Memory B cell (primary cell): ENCODE results near the gene LMTK3.
A peak's percentile ranks its signal among the peaks of the same experiment; 100 is the strongest.

Source experiments
- ATAC-seq: fragments of 150-1000 bp; cut with Tn5 transposase; 2 replicates; pipeline ENCODE4 v1.10.0; 2021; ENCODE audit warnings: low read depth, mild to moderate bottlenecking, moderate library complexity
- DNase-seq, 2 donors: peaks; one replicate each; pipeline ENCODE4 v3.0.0; 2022; ENCODE audit warnings: low spot score in 2 of 2
- H3K27ac Mint-ChIP-seq: one replicate; pipeline ENCODE4 v1.8.0; 2022; ENCODE audit warnings: mild to moderate bottlenecking, moderate library complexity, mixed read lengths
- H3K27me3 Mint-ChIP-seq: one replicate; pipeline ENCODE4 v1.8.0; 2022; ENCODE audit warnings: mixed read lengths
- H3K36me3 Mint-ChIP-seq: one replicate; pipeline ENCODE4 v1.8.0; 2022; ENCODE audit warnings: mild to moderate bottlenecking, mixed read lengths
- H3K4me1 Mint-ChIP-seq: one replicate; pipeline ENCODE4 v1.8.0; 2022; ENCODE audit warnings: mixed read lengths
- H3K4me3 Mint-ChIP-seq: one replicate; pipeline ENCODE4 v1.8.0; 2022; ENCODE audit warnings: mild to moderate bottlenecking, moderate library complexity, mixed read lengths
- H3K9me3 Mint-ChIP-seq: one replicate; pipeline ENCODE4 v1.8.0; 2022; ENCODE audit warnings: mixed read lengths

LMTK3 gene

DNA sequence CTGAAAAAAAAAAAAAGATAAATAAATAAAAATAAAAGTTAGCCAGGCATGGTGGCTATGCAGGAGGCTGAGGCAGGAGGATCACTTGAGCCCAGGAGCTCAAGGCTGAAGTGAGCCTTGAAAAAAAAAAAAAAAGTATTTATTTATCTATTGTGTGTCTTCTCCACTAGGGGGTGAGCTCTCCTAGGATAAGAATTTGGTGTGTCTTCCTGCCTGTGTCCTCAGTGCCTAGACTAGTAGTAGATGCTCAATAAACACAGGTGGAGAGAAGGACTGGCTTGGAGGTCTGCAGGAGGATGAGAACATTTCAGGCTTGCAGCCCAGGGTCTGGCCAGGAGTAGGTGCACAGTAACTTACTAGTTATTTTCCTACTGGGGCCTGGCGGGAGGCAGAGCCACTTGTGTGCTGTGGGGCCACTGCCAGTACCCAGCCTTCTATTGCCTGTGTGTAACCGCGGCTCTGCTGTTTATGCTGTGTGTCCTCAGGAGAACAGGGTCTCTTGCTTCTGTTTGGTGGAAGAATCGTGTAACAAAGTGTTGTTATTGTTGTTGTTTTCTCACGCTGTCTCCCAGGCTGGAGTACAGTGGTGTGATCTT lies 5.4 kb downstream of the LMTK3 start:
- no peak for DNase-seq
- no peaks in the 10 kb centered on the region for H3K36me3 Mint-ChIP-seq
- peaks cover 21% of the 10 kb centered on the region for H3K4me1 Mint-ChIP-seq
- H3K27me3 Mint-ChIP-seq: peaks cover 13% of the 10 kb centered on the region
- no peak overlapping the region for H3K4me3 Mint-ChIP-seq
- no peak overlapping the region for H3K27ac Mint-ChIP-seq
- peak; percentile 21 for ATAC-seq
- no peaks in the 10 kb centered on the region for H3K9me3 Mint-ChIP-seq

DNA sequence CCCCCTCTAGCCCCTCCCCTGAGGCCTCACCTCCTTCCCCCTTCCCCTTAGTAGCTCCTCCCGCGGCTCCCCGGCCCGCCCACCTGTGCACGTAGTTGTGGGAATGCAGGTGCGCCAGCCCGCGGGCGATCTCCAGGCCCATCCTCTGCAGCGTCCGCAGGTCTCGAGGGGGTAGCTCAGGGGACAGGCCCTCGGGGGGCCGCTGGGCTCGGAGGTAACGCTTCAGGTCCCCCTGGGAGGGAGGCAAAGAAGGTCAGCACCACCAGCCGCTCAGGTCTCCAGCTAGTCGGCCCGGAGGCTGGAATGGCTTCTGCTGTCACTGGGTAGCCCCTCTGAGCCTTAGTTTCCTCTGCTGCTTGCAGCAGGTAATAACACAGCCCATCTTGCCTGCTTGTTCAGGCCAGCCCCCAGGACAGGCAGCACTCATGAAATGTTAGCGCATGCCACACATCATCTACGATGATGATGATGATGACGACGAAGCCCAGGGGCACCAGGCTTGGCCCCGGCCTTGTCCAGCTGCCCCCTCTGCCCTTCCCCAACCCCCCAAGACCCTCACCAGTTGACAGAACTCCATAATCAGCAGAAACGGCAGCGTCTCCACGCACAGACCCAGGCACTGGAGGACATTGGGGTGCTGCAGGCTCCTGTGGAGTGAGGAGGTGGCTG lies 9.2 kb downstream of the LMTK3 start:
- no peaks in the 10 kb centered on the region for H3K9me3 Mint-ChIP-seq
- H3K4me3 Mint-ChIP-seq: peak overlapping the region; percentile 74
- peaks cover 23% of the 10 kb centered on the region for H3K4me1 Mint-ChIP-seq
- H3K27ac Mint-ChIP-seq: no peak overlapping the region
- DNase-seq (peak in 1 of 2 donors; percentile 63), ATAC-seq (peak; percentile 76)
- H3K36me3 Mint-ChIP-seq: no peaks in the 10 kb centered on the region
- peaks cover 12% of the 10 kb centered on the region for H3K27me3 Mint-ChIP-seq

DNA sequence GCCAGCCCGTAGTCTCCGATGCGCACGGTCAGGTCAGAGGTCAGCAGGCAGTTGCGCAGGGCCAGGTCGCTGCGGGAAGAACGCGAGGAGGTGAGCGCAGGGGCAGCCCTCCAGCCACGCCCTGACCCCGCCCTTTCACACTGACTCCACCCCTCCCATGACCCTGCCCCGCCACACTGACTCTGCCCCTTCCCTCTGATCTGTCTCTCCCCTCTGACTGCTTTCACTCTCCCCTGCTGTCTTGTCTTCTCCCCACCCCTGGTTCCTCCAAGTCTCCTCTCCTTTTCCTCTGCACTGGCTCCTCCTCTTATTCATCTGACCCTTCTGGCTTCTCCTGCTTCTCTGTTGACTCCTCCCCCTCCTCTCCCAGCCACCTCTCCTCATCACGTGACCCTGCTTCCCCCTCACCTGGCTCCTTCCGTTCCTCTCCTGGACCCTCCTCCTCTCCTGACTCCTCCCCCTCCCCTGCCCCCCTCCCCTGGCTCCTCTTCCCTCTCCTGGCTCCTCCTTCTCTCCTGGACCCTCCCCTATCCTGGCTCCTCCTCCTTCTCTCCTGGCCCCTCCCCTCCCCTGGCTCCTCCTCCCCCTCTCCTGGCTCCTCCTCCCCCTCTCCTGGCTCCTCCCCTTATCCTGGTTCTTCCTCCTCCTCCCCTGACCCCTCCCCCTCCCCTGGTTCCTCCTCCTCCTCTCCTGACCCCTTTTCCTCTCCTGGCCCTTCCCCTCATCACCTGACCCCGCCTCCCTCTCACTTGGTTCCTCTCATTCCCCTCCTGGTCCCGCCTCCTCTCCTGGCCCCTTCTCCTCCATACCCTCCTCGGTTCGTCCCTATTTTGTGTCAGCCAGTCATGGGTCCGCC lies 9.9 kb downstream of the LMTK3 start:
- Mint-ChIP-seq H3K4me3 (peak overlapping the region; percentile 74), H3K36me3 (no peaks in the 10 kb centered on the region), H3K27me3 (peaks cover 17% of the 10 kb centered on the region), H3K27ac (peak overlapping the region; percentile 55), H3K4me1 (peaks cover 24% of the 10 kb centered on the region), H3K9me3 (no peaks in the 10 kb centered on the region)
- ATAC-seq: peak; percentile 30
- no peak for DNase-seq

DNA sequence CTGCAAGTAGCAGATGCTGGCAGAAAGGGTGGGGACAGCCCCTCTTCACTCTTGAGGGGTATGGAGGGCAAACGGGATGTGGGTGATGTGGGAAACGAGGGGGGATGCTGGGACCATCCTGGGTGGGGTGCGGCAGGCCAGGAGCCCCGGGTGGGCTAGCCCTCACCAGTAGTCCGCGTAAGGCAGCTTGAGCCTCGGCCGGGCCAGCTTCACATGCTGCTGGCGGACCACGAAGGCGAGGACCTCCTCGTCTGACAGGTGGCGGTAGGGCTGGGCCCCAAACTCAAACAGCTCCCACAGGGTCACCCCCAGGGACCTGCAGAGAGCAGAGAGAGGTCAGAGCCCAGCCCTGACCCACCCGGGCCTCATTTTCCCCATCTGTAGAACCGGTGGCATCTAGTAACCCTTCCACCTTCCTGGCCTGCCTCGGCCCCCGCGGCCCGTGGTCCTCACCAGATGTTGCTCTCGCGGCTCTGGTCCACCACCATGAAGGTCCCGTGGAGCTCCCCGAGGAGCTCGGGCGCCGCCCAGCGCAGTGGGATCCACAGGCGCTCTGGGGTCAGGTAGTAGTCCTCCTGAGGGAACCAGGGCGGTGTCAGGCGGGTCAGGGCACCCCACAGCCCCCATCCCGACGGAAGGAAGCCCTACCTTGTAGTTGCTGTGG lies 10.7 kb downstream of the LMTK3 start:
- DNase-seq (no peak), ATAC-seq (no peak)
- H3K9me3 Mint-ChIP-seq: no peaks in the 10 kb centered on the region
- peak overlapping the region; percentile 74 for H3K4me3 Mint-ChIP-seq
- H3K27me3 Mint-ChIP-seq: peaks cover 17% of the 10 kb centered on the region
- no peaks in the 10 kb centered on the region for H3K36me3 Mint-ChIP-seq
- peaks cover 24% of the 10 kb centered on the region for H3K4me1 Mint-ChIP-seq
- no peak overlapping the region for H3K27ac Mint-ChIP-seq

DNA sequence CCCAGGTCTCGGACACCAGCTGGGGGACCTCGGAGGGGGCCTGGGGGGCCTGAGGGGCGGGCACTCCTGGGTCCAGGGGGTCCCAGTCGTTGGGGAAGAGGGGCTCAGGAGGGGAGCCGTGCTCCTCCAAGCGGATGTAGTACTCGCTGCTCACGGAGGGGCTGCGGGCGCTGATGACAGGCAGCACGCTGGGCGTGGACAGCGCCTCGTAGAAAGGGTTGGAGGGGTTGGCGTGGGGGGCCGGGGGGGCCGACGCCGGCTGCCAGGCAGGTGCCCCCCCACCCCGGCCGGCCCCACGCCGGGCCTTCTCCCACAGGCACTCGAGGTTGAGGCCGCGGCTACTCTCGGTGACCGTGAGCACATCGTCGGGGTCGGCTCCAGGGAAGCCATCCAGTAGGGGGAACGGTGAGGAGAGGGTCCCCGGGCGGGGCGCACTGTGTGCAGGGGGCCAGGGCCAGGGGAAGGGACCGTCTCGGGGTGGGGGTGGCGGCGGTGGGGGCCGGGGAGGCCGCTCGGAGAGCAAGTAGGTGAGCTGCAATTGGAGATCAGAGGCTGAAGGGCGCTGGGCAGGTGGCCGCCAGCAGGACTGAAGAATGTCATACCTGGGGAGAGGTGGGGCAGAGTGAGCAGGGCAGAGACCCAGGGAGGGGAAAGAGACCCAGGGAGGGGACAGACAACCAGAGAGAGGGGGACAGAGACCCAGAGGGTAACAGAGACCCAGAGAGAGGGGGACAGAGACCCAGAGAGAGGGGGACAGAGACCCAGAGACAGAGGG lies 12.1 kb downstream of the LMTK3 start:
- H3K27me3 Mint-ChIP-seq: peaks cover 29% of the 10 kb centered on the region
- H3K27ac Mint-ChIP-seq: no peak overlapping the region
- no peak for ATAC-seq
- no peaks in the 10 kb centered on the region for H3K9me3 Mint-ChIP-seq
- no peak for DNase-seq
- no peak overlapping the region for H3K4me3 Mint-ChIP-seq
- no peaks in the 10 kb centered on the region for H3K36me3 Mint-ChIP-seq
- H3K4me1 Mint-ChIP-seq: peaks cover 24% of the 10 kb centered on the region

DNA sequence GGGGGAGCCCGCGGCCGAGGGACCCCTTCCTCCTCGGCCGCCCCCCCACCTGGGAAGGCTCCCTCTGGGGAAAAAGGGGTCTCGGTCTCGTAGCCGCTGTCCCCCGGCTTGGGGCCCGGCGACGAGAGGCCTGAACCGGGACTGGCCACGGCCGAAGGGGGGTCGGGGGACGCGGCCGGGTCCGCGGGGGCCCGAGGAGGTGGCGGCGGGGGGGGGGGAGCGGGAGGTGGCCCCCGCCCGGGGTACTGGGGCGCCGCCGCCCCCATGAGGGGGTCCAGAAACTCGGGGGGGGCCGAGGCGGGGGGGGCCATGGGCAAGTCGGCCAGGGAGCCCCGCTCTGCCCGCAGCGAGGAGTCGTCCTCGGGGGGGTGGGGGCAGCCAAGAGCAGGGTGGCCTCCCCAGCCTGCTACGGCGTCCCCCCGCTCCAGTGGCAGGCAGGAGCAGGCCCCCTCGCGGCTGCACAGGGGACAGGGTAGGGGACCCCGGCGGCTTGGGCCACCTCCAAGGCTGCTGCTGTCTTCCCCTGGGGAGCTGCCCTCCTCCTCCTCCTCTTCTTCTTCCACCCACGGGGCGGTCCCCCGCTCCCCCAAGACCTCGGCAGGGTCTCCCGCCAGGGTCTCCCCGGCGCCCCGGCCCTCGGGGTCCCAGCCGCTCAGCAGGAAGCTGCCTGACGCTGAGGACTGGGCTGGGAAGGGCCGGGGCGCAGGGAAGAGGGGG lies 12.9 kb downstream of the LMTK3 start:
- peaks cover 34% of the 10 kb centered on the region for H3K27me3 Mint-ChIP-seq
- H3K4me3 Mint-ChIP-seq: no peak overlapping the region
- no peak for ATAC-seq

DNA sequence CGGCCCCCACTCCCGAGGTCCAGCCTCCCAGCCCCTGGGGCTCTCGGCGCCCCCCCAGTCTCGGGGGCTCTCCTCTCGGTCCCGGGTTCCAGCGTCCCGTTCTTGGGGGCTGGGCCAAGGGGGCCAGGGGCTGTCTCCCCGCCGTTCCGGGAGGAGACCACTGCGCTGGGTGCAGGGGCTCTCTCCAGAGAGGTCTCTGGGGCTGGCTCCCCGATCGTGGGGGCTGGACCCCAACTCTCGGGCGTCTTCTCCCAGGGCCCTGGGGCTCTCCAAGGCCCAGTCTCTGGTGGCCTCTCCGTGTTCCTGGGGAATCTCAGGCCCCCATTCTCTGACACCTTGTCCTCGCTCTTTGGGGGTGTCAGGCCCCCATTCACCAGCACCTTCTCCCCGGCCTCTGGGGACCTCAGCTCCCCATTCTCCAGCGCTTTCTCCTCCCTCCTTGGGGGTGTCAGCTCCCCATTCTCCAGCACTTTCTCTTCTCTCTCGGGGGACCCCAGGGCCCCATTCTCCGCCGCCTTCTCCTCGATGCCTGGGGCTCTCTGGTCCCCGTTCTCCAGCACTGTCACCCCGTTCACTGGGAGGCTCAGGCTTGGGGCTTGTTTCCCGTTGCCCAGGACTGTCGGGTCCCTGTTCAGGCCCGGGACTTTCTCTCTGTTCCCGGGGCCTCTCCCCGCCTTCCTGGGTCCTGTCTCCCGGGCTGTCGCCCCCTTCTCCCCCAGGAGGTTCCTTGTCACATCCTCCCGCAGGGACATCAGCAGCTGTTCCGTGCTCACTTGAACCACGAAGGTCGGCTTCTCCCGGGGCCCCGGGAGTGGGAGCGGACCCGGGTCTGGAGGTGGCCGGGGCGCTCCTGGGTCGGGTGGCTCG lies 13.7 kb downstream of the LMTK3 start:
- H3K27ac Mint-ChIP-seq: no peak overlapping the region
- peak overlapping the region; percentile 8 for H3K4me3 Mint-ChIP-seq
- DNase-seq (no peak), ATAC-seq (no peak)
- peaks cover 22% of the 10 kb centered on the region for H3K4me1 Mint-ChIP-seq
- H3K9me3 Mint-ChIP-seq: peaks cover under 1% of the 10 kb centered on the region
- peaks cover 39% of the 10 kb centered on the region for H3K27me3 Mint-ChIP-seq
- no peaks in the 10 kb centered on the region for H3K36me3 Mint-ChIP-seq

More for the DNA sequence above, 12.9 kb downstream of the LMTK3 start:
- Mint-ChIP-seq H3K9me3 (no peaks in the 10 kb centered on the region), H3K27ac (no peak overlapping the region), H3K4me1 (peaks cover 25% of the 10 kb centered on the region), H3K36me3 (no peaks in the 10 kb centered on the region)
- DNase-seq: no peak

DNA sequence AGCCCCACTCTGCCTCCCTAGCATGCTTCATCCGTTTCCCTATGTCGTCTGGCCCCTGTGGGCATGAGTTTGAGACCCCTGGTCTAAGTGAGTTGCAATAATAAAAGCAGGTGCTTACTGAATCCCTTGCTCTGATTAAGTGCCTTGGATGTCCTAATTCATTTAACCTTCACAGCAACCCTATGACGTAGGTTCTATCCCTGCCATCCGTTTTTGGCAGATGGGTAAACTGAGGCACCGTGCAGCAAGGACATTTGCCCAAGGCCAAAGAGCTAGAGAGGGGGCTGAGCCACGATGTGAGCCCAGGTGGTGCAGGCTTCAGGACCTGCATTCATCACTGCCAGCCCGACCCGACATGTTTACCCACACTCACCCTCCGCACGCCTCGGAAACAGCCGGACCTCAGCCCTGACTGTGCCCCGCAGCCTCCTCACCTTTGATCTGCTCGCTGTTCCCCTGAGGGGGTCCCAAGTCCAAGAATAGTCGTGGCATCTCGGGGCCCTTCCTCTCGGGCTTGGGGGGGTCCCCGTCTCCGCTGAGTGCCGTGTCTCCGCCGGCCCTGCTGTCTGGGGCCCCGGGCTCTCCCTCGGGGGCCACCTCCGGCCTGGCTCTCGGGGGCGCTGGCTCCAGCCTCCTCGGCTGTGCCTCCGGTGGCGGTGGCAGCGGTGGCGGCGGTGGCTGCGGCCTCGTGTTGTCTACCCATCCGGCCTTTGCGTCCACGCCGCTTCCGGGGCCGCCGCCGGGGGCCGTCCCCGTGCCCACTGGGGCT lies 14.5 kb downstream of the LMTK3 start:
- Mint-ChIP-seq H3K4me3 (no peak overlapping the region), H3K36me3 (peaks cover 4% of the 10 kb centered on the region), H3K9me3 (peaks cover 6% of the 10 kb centered on the region), H3K27me3 (peaks cover 45% of the 10 kb centered on the region), H3K4me1 (peaks cover 27% of the 10 kb centered on the region), H3K27ac (no peak overlapping the region)
- ATAC-seq: no peak
- DNase-seq: no peak

DNA sequence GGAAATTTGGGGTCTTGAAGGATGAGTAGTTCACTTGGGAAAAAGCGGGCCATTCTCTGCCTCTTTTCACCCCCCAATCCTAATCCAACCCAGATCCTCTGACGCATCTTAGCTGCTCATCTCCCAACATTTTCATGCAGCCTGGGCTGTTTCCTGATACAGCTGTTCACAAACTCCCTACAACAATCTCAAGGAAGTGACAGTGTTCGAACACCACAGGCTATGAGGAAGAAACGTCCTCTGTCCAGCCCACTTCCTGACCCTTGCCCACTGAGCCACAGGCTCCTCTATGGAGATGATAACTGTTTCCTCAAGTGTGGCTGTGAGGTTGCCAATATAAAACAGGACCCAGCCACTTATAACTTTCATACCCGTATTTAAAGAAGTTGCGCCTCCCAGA lies 16.2 kb downstream of the LMTK3 start:
- Mint-ChIP-seq H3K9me3 (peaks cover 6% of the 10 kb centered on the region), H3K27ac (no peak overlapping the region), H3K36me3 (peaks cover 4% of the 10 kb centered on the region), H3K4me1 (peaks cover 26% of the 10 kb centered on the region), H3K27me3 (peaks cover 47% of the 10 kb centered on the region), H3K4me3 (no peak overlapping the region)
- ATAC-seq: no peak
- DNase-seq: no peak

DNA sequence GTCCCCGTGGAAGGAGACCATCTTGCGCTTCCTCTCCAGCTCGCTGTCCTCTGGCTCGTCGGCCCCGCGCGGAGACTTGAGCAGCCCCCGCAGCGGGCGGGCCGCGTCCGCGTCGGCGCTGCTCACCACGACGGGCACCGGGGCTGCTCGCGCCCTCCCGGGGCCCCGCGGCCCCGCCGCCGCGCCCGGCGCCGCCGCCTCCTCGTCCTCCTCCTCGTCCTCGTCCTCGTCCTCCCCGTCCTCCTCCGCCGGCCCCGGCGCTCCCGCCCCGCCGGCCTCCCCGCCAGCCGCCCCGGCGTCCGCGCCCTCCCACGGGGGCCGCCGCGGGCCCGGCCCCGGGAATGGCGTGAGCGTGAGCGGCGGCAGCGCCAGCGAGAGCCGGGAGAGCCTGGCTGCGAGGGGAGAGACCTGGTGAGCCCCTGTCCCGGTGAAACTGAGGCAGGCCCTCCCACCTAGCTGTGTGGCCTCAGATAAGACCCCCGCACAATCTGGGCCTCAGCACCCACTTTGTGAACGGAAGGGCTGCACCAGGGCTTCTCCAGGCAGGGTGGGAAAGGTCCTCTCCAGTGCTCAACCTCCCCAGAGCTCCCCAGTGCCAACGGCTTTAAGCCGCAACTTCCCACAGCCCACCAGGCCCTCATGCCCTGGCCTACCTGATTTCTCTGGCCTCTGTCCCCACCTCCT lies 17.8 kb downstream of the LMTK3 start:
- ATAC-seq: no peak
- Mint-ChIP-seq H3K27me3 (peaks cover 42% of the 10 kb centered on the region), H3K27ac (no peak overlapping the region), H3K9me3 (peaks cover 6% of the 10 kb centered on the region), H3K4me1 (peaks cover 29% of the 10 kb centered on the region), H3K4me3 (peak overlapping the region; percentile 80), H3K36me3 (peaks cover 4% of the 10 kb centered on the region)
- DNase-seq: no peak

DNA sequence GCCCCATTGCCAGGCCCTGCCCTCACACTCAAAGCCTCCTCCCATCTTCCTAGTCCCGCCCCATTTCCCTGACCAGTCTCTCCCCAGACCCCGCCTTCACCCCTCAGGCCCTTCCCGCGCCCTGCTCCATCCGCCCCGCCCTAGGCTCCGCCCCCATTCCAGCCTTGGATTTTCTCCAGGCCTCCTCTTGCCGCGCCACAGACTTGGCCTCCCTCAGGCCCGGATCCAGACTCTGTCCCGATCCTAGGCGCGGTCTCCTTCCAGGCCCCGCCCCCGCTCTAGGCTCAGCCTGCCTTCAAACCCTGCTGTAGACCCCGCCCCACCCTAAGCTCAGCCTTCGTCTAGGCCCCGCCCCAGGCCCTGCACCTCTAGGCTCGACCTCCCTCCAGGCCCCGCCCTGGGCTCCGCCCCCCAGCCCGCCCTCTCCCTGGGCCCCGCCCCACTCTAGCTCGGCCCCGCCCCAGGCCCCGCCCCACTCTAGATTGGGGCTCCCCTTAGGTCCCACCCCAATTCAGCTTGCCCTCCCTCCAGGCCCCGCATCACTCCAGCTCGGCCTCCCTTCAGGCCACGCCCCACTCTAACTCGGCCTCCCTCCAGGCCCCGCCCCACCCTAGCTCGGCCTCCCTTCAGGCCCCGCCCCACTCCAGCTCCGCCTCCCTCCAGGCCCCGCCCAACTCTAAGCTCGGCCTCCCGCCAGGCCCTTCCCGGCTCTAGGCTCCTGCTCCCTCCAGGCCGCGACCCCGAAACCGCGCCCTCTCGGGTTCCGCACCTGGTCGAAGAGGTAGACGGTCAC lies 18.5 kb downstream of the LMTK3 start:
- Mint-ChIP-seq H3K27ac (no peak overlapping the region), H3K4me1 (peaks cover 29% of the 10 kb centered on the region), H3K36me3 (peaks cover 4% of the 10 kb centered on the region), H3K4me3 (peak overlapping the region; percentile 57), H3K9me3 (peaks cover 6% of the 10 kb centered on the region), H3K27me3 (peaks cover 42% of the 10 kb centered on the region)
- DNase-seq: peak; percentile 49 to 72
- peak; percentile 54 for ATAC-seq
